Activated T-helper 1 cell treated with anti-CD3 and anti-CD28 coated beads, Interleukin-2, amount 50 U/mL, for 16 hours (primary cell): ENCODE data around the gene CLEC17A.

Source experiments
- DNase-seq, 2 donors: peaks; one replicate each; pipeline ENCODE4 v3.0.0-alpha.2; 2020; ENCODE audit warnings: low read depth in 1 of 2, low spot score in 1 of 2

The CLEC17A gene

DNA sequence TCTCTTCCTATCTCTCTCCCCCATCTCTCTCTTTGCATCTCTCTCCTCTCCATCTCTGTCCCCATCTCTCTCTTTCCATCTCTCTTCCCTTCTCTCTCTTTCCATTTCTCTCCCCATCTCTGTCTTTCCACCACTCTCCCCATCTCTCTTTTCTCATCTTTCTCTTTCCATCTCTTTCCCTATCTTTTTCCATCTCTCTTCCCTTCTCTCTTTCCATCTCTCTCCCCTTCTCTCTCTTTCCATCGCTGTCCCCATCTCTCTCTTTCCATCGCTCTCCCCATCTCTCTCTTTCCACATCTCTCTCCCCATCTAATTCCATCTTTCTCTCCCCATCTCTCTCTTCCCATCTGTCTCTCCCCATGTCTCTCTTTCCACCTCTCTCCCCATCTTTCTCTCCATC, 67.3 kb downstream of the CLEC17A start:
- DNase-seq = no peak

DNA sequence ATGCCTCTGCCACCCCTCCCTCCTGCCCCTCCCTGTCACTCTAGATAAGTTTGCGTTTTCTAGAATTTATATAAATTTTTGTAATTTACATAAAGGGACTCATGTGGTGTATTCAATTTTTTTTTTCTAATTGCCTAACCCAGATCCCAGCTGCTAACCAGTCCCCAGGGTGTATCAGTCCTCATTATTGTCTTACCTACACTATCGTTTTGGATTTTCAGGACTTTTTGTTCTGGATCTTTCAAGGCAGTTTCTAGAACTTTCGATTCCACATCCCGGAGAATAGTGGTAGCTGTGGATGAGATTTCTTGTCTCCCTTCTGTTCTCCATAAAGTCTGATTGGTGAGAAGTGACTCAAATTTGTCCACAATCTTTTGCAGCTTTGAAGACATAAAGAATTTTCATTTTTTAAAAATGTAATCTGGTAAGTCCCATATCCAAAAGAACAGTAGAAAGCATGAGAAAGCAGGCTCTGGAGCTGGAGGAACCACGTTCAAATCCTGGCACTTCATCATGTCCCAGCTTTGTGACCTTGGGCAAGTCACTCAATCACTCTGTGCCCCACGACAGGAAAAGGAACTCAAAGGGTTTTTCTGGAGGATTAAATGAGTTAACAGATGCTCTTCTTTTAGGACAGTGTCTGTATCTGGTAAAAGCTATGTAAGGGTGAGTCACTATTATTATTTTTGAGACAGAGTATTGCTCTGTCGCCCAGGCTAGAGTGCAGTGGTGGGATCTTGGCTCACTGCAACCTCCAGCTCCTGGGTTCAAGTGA, 72.1 kb downstream of the CLEC17A start:
- no peak for DNase-seq

DNA sequence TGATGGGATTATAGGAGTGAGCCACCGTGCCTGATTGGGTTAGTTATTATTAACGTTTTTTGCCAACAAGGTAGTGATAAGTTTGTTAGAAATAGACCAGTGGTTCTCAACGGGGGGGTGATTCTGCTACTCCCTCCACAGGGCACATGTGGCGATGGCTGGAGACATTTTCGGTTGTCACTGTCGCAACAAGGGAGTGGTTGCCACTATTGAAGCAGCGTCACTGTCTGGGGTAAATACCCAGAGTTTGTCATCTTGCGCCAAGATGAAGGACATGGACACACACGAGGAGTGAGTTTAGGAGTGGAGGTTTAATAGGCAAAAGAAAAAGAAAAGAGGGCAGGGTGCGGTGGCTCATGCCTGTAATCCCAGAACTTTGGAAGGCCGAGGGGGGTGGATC, 72.8 kb downstream of the CLEC17A start:
- DNase-seq = no peak

DNA sequence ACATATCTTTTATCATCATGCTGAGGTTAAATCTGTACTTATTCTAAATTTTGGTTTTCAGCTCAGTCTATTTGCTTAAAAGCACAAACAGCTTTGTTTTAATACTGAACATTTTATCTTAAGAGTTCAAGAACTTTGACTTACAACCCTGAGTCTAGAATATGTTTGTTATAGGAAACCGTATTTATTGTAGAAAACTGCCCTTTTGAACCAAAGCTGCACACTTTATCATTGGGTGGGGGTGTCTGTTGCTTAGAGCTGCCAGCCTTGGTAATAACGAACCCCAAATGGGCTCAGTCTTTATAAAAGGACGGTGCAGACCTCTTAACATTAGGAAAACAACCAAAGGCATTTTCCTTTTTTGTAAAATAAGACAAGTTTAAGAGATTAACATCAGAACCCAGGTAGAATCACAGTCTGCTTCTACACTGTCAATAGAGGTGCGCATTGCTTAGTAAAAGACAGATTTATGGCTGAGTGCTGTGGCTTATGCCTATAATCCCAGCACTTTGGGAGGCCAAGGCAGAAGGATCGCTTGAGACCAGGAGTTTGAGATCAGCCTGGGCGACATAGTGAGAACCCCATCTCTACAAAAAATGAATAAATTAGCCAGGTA, 77.1 kb downstream of the CLEC17A start:
- DNase-seq = no peak

DNA sequence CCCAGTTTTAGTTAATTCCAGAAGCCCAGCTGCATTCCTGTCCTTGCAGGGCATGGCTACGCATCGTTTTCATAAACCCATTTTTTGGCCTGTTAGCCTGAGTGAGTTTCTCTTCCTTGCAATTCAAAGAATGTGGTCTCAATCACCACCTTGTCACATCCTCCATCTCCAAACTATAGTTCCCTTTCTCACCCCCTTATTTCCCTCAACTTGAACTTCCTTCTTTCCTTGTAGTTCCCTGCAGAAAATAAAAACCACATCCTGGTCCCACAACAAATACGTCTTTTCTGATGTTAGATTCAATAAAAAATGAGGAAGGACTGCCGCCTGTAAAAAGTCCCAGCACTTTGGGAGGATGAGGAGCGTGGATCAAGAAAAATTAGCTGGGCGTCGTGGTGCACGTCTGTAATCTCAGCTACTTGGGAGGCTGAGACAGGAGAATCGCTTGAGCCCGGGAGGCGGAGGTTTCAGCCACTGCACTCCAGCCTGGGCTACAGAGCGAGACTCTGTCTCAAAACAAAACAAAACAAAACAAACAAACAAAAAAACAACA, 78.6 kb downstream of the CLEC17A start:
- DNase-seq = no peak
